Dermis microvascular lymphatic vessel endothelial cell (primary cell): ENCODE measurements around the gene MLPH. TPM values are rescaled to one million over a fixed set of nuclear protein-coding genes. Genes with fewer than 3 reads are reported as not detected.

Source experiments
- DNase-seq, 2 donors: peaks; one replicate each; pipeline versions ENCODE4 v3.0.0 to v3.0.0-alpha.2; 2010; ENCODE audit warnings: low read depth in 2 of 2
- total RNA-seq: library from RNA; depleted of rRNA; stranded (reverse); fragments of >200 nt; gene quantifications from 2 replicates; pipeline ENCODE4 v1.2.1, GENCODE V29; 2014

MLPH gene
- total RNA-seq, 1 donor from 2014 or later = not detected

DNA sequence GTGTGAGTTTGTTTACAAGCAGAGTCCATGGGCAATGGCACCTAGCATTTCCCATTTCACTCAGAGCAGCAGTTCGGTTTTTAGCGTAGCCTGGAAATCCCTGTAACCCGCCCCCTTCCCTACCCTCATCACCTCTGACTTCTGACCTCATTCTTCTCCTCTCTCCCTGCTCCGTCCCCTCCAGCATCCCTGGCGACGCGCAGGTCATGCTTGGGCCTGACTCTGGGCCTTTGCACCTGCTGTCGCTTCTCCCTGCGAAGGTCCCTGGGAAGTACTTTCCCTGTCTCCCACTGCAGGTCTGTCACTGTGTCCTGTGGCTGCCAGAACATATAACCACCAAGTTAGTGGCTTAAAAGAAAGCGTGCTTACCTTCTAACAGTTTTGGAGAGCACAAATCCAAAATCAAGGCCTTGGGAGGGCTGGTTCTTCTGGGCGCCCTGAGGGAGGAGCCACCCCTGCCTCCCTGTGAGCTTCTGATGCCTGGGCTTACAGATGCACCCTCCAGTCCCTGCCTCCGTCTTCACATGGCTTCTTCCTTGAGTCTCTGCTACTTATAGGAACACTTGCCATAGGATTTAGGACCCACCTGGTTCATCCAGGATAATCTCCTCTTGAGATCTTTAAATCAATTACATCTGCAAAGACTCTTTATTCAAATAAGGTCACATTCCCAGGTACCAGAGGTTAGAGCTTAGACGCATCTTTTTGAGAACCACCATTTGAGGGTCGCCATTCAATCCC is 111.6 kb downstream of the MLPH start:
- DNase-seq = no peak

DNA sequence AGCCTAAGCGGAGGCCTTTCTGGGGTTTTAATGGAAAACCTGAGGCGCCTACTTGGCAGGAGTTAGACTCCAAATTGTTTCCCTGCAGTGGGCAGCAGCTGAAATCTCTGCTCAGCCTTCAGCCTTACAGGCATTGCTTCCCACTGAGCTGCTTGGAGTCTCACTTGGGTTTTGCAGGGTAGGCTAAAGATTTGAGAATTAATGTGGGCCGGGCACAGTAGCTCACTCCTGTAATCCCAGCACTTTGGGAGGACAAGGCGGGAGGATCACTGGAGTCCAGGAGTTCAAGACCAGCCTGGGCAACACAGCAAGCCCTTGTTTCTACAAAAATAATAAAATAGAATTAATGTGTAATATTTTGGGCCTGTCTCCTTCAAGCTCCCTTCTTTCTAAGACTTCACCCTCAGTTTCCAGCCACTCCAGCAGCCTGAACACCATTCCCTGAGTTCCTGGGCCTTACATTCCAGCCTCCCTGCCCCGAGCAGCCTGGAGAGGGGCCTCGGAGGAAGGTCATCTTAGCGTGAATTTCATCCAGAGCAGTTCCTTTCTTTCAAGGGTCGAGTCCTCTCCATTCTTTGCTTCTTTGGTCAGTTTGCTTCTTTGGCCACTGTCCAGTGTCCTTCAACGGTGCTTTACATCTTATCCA is 112.5 kb downstream of the MLPH start:
- DNase-seq = no peak

DNA sequence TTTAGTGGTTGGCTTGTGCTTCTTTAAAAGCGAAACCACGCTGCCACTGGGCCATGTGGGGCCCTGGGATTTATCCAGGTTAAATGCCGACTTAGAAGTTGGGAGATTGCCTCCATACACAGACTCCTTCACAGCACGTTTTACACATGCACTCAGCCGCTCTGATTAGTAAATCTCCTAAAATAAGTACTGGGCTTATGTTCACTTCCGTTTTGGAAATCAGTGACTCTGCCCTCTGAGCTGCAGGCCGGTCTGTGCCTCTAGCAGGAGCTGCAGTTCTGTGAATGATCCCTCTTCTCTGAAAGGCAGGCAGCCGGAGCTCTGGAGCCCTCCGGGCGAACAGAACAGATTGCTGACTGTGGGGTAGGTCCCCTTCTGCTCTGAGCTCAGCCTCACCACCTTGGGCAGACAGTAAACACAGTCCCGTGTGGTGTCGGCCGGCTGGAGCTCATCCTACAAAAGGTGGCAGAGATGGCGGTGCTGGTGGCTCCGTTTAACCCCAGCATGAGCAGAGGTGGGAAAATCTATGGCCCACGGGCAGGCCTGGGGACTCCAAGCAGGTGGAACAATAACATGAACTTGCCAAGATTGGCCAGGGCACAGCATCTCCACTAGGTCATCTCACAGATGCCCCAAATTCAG is 113.3 kb downstream of the MLPH start:
- peak in 1 of 2 donors; percentile 68 for DNase-seq

DNA sequence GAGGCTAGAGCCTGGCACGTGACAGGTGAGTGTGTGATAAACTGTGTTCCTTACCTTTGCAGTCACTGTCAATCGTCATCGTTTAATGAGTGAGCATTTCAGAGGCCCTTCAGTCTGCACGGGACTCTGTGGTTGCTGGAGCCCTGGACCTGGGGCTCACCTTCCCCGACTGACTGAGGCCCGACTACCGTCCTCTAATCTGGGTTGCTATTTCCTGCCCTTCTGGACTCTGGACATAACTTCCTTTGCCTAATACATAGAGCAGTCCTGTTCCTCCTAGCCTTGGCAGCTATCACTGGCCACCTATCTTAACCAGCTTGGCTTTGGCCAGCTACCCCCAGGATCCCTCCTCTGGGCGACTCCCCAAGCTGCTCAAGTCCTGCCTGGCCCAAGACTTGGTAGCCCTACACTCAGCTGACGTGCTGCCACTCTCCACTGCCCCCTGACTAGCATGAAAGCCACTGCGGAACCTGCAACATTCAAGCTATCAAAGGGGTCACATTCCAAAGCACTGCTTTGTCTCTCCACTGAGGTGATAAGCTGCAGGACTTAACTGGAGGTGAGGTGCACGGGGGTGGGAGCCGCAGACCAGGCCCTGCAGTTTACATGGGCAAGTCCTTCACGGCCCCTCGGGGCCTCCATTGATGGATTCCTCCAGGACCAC is 114.5 kb downstream of the MLPH start:
- no peak for DNase-seq

DNA sequence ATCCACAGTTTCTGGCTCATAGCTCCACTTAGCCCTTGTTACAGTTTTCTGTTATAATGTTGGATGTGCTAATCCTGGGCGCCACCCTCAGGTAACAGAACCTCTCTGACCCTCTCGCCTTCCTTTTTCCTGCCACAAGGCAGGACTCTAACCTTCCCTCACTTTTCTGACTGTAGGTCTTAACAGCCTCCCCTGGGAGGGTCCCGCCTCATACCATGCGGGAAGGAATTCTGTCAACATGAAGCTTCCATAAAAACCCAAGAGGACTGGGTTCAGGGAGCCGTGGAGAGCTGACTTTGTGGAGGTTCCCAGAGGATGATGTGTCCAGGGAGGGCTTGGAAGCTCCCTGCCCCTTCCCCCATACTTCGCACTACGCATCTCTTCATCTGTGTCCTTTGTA is 115.4 kb downstream of the MLPH start:
- DNase-seq = no peak

DNA sequence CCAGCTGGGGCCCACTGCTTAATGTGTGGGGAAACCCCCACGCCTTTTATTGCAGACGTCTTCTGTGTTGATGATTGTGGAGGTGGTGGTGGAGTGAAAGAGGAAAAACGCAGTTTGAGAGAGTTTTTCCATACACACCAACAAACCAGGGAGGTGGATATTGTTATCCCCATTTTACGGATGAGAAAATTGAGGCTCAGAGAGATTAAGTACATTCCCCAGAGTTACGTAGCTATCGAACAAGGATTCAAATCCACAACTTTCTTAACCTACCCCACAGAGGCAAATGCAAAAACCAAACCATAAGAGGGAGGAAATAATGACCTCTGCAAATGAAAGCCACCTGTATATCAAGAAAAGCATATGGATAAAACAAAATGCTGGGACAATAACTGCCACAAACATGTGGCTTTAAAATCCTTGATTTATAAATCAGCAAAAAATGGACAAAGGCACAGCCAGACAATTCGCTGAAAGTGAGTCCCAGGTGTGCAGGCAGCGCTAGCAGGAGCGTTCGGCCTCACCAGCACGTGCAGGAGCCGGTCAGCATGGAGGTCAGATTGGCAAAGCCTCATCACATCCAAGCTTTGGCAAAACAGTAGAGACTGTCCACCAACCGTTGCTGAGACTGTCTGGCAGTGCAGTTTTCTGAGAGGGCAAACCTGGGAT is 116.1 kb downstream of the MLPH start:
- no peak for DNase-seq

DNA sequence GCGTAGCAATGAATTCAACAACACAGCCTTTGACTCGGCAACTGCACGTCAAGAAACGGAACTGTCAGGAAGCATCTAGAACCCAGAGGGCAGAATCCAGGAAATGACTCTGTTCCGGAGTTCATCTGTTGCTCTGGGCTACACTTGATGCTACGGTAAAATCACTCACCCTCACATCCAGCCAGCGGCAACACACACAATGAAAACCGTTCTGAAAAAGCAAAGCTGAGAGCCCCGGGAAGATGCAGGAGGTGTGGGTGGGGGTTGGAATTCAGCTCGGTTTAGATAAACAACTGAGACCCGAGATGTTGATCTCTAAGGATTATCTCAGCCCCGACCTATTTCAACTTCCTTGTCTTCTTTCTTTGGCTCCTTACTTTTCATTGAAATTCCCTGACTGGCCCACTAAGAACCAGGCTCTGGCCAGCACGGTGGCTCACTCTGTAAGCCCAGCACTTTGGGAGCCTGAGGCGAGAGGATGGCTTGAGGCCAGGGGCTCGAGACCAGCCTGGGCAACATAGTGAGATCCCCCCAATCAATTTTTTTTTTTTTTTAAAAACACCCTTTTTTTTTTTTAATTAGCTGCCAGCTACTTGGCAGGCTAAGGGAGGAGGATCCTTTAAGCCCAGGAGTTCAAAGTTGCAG is 116.8 kb downstream of the MLPH start:
- peak; percentile 98 to 99 for DNase-seq

DNA sequence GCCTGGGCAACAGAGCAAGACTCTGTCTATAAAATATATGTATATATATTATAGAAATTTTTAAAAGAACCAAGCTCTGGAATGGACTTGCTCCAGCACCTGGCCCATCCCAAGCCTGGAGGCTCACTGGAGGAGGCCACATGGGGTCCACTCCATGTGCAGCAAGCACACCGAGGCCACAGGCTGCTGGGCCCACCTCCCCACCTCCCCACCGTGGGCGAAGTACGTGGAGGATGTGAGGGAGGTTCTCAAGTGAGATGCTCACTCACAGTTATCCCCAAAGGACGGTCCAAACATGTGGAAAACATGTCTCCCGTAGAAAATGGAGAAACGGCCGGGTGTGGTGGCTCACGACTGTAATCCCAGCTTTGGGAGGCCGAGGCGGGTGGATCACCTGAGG is 117.3 kb downstream of the MLPH start:
- DNase-seq = no peak

Other genes starting within 250 kb of the MLPH start
- under 0.01 and 6.6 TPM in 2 replicates for gene COL6A3, start 73.1 kb upstream of the MLPH start, total RNA-seq
- gene PRLH, start 79.3 kb downstream of the MLPH start, total RNA-seq = not detected in 2 replicates
- gene RAB17, start 103.5 kb downstream of the MLPH start, total RNA-seq = 11.8 and 12.3 TPM in 2 replicates
- gene LRRFIP1, start 140.3 kb downstream of the MLPH start, total RNA-seq = 83.6 and 114 TPM in 2 replicates